GM12878 (cell line): Measurements from ENCODE around the gene TMEM120B. TPM values are rescaled to one million over a fixed set of nuclear protein-coding genes. Genes with fewer than 3 reads are reported as not detected.

Experiments
- ATAC-seq: fragments of 200-7000 bp; cut with Tn5 transposase; 3 replicates; pipeline ENCODE4 v1.9.1; 2020; ENCODE audit warnings: mild to moderate bottlenecking, moderate library complexity
- BruUV-seq: library from RNA; stranded (reverse); fragments of 400-500 nt; replicated peaks from 2 replicates; lab custom pipeline; 2021; lab: Mats Ljungman, UMichigan
- CTCF ChIA-PET: fragments of 300-600 bp; sonication (Branson Sonifier 250); formaldehyde crosslinking; extraction: SDS; loops from one replicate; lab custom pipeline; 2021; ENCODE audit warnings: inconsistent platforms; lab: Yijun Ruan, JAX
- POLR2A ChIA-PET: fragments of 350-600 bp; formaldehyde crosslinking; extraction: SDS; loops from one replicate; lab custom pipeline; 2021; ENCODE audit warnings: inconsistent platforms; lab: Charles Lee
- RAD21 ChIA-PET: fragments of 300-600 bp; sonication (Branson Sonifier 250); formaldehyde crosslinking; loops from one replicate; lab custom pipeline; 2023; ENCODE audit warnings: antibody characterized with exemption; ENCODE audit not compliant: unreplicated experiment; lab: Charles Lee
- SMC1A ChIA-PET: fragments of 300-600 bp; sonication (Branson Sonifier 250); formaldehyde crosslinking; loops from one replicate; lab custom pipeline; 2023; ENCODE audit not compliant: unreplicated experiment, uncharacterized antibody; lab: Charles Lee
- DNase-seq: peaks from one replicate; pipeline ENCODE4 v3.0.0-alpha.2; 2011; ENCODE audit warnings: low read depth, low spot score
- FAIRE-seq: peaks from 3 replicates; lab custom pipeline; 2011; peaks lifted over from hg19 to GRCh38; lab: Jason Lieb, UNC
- H2AFZ ChIP-seq: 2 replicates; pipeline ENCODE4 v1.6.0; 2011; ENCODE audit warnings: low read depth, low read length, control low read depth; ENCODE audit not compliant: control insufficient read depth
- H3K27ac ChIP-seq: 2 replicates; pipeline ENCODE4 v1.5.1; 2011; ENCODE audit warnings: control low read depth; ENCODE audit not compliant: control insufficient read depth, insufficient read depth
- H3K27me3 ChIP-seq, 2 experiments: replicated peaks in 1 of 2; 2 replicates each; pipeline versions ENCODE4 v1.6.0 to v1.6.1; 2011; ENCODE audit warnings: low read length in 1 of 2; ENCODE audit not compliant: control insufficient read depth in 2 of 2, insufficient read depth in 2 of 2
- H3K36me3 ChIP-seq, 2 experiments: 2 replicates each; pipeline ENCODE4 v1.5.1; 2011; ENCODE audit warnings: low read length in 1 of 2; ENCODE audit not compliant: control insufficient read depth in 2 of 2, insufficient read depth in 2 of 2
- H3K4me1 ChIP-seq: 2 replicates; pipeline ENCODE4 v1.6.1; 2011; ENCODE audit warnings: mild to moderate bottlenecking, low read length, moderate library complexity, mixed read lengths; ENCODE audit not compliant: control insufficient read depth, insufficient read depth
- H3K4me2 ChIP-seq: 2 replicates; pipeline ENCODE4 v1.6.0; 2011; ENCODE audit warnings: control low read depth; ENCODE audit not compliant: control insufficient read depth, insufficient read depth
- H3K4me3 ChIP-seq: fragments of 200-600 bp; sonication (generic); 2 replicates; pipeline ENCODE4 v1.5.1; 2016
- H3K79me2 ChIP-seq: 2 replicates; pipeline ENCODE4 v1.6.0; 2011; ENCODE audit warnings: low read length; ENCODE audit not compliant: control insufficient read depth, insufficient read depth
- H3K9ac ChIP-seq: 2 replicates; pipeline ENCODE4 v1.8.0; 2011; ENCODE audit warnings: low read length, control low read depth, mixed read lengths; ENCODE audit not compliant: control insufficient read depth, insufficient read depth
- H3K9me3 ChIP-seq: replicated peaks from 3 replicates; pipeline ENCODE4 v1.5.1; 2011; ENCODE audit warnings: mild to moderate bottlenecking, low read length; ENCODE audit not compliant: control insufficient read depth, insufficient read depth
- H4K20me1 ChIP-seq: 2 replicates; pipeline ENCODE4 v1.6.0; 2011; ENCODE audit not compliant: control insufficient read depth, insufficient read depth
- E2F4 ChIP-seq: IDR thresholded peaks from 2 replicates; pipeline ENCODE4 v1.6.1; 2012; ENCODE audit warnings: low read depth, low read length, improper control_type of control experiment
- KDM1A ChIP-seq: fragments of 200-600 bp; sonication (generic); IDR thresholded peaks from 2 replicates; pipeline ENCODE4 v1.6.1; 2016; ENCODE audit warnings: borderline replicate concordance
- RCOR1 ChIP-seq: conservative IDR thresholded peaks from 2 replicates; pipeline ENCODE4 v1.6.1; 2012; ENCODE audit warnings: low read depth, low read length, improper control_type of control experiment
- TAF1 ChIP-seq: IDR thresholded peaks from 2 replicates; pipeline ENCODE4 v1.6.1; 2011; ENCODE audit warnings: mild to moderate bottlenecking, low read depth, low read length, borderline replicate concordance
- TCF3 ChIP-seq: IDR thresholded peaks from 2 replicates; pipeline ENCODE4 v1.6.1; 2012; ENCODE audit warnings: low read depth, mild to moderate bottlenecking, low read length, borderline replicate concordance; ENCODE audit not compliant: insufficient read depth
- ZBTB4 ChIP-seq: fragments of 450-650 bp; formaldehyde crosslinking; IDR thresholded peaks from 2 replicates; pipeline ENCODE4 v1.4.0; 2022; ENCODE audit warnings: mild to moderate bottlenecking, moderate library complexity
- ZBTB40 ChIP-seq: fragments of 450-650 bp; IDR thresholded peaks from 2 replicates; pipeline ENCODE4 v1.6.1; 2016; ENCODE audit warnings: mild to moderate bottlenecking, moderate library complexity, borderline replicate concordance
- ZZZ3 ChIP-seq: IDR thresholded peaks from 2 replicates; pipeline ENCODE4 v1.6.1; 2011; ENCODE audit warnings: low read depth; ENCODE audit not compliant: control insufficient read depth, insufficient read length
- WGBS: methylation state at CpG from one replicate; pipeline ENCODE4 v1.1.6; 2016; ENCODE audit warnings: low lambda C conversion rate; ENCODE audit not compliant: insufficient replicate concordance, insufficient coverage; ENCODE audit errors: missing lambda C conversion rate; 5-methylcytosine and 5-hydroxymethylcytosine counted together
- in situ Hi-C: fragments of 300-500 bp; cut with MboI; formaldehyde crosslinking; loops from 9 replicates; pipeline ENCODE4 v1.14.3; 2018; ENCODE audit warnings: mixed read lengths
- intact Hi-C: fragments of 100-400 bp; cut with micrococcal nuclease; formaldehyde crosslinking; loops from one replicate; pipeline ENCODE4 v1.14.2; 2022; ENCODE audit not compliant: unreplicated experiment
- polyA plus RNA-seq, 11 experiments: library from polyadenylated mRNA; depleted of rRNA in 4 of 11; unstranded in 6 of 11; stranded (reverse) in 5 of 11; fragments of >200 nt; fragmentation: Nextera tagmentation in 4 of 11; fragmentation: Illumina TruSeq in 1 of 11; extraction: Ambion mirVana in 4 of 11; extraction: Trizol in 1 of 11; gene quantifications; 1 replicate in 1 of 11; 2 replicates in 10 of 11; pipeline versions ENCODE4 v1.2.1 to v1.2.3, GENCODE V29; 2011 to 2016; ENCODE audit warnings: inconsistent platforms in 2 of 11, missing spikeins in 2 of 11, low read depth in 1 of 11
- total RNA-seq, 4 experiments: library from RNA; depleted of rRNA in 3 of 4; stranded (reverse); fragments of >200 nt in 3 of 4; fragmentation: Illumina TruSeq in 1 of 4; extraction: Trizol in 1 of 4; gene quantifications; 2 replicates each; pipeline versions ENCODE4 v1.2.1 to v1.2.3, GENCODE V29; 2013 to 2021

The TMEM120B gene
- total and polyA plus RNA-seq, 10 of the 15 experiments (the other 5 are each of a cell fraction or from before 2014, with no cell fraction given): 4.0 to 26.2 (median 9.2) TPM

GRCh38 chr12:121688966-121689365 lies 23.6 kb upstream of the TMEM120B start:
- H3K27me3 ChIP-seq: no peaks in the 10 kb centered on the region
- no peak overlapping the region for H2AFZ ChIP-seq
- FAIRE-seq: no peak
- BruUV-seq: no TSS peak
- ChIA-PET CTCF (interaction anchor here (2.2 to 6.7 kb wide), 2 partner anchors 83 to 106 kb away, joined by 4 to 44 read pairs; partner anchors contain the start of gene RHOF), POLR2A (no interaction called here), RAD21 (interaction anchor here (0.7 to 1.3 kb wide), 2 partner anchors 103 to 105 kb away, joined by 3 read pairs; no protein-coding TSS in a partner anchor), SMC1A (interaction anchor here (2.3 kb wide), 1 partner anchor 105 kb away, joined by 9 read pairs; the partner anchor contains the start of gene RHOF)
- H3K27ac ChIP-seq: no peak overlapping the region
- no peak overlapping the region for H3K9ac ChIP-seq
- WGBS: 94% methylated on average over 3 of the region's 3 CpGs
- TF ChIP-seq TCF3: no peak
- TF ChIP-seq E2F4: no peak
- TF ChIP-seq TAF1: no peak
- TF ChIP-seq ZBTB4 (CRISPR knock-in tag): no peak
- TF ChIP-seq RCOR1: no peak
- TF ChIP-seq ZZZ3: no peak
- no peak for TF ChIP-seq ZBTB40
- TF ChIP-seq KDM1A: no peak
- no peaks in the 10 kb centered on the region for H3K79me2 ChIP-seq
- H3K4me1 ChIP-seq: no peaks in the 10 kb centered on the region; the same call in 1 of the 2 replicates
- DNase-seq: no peak
- intact Hi-C loops: loop anchor here (5.0 kb wide), 1 partner anchor 198 kb away; the partner anchor contains the start of gene PSMD9
- no peaks in the 10 kb centered on the region for H3K9me3 ChIP-seq
- H4K20me1 ChIP-seq: no peaks in the 10 kb centered on the region
- in situ Hi-C loops: no loop called here
- no peak overlapping the region for H3K4me2 ChIP-seq
- no peaks in the 10 kb centered on the region for H3K36me3 ChIP-seq
- no peak overlapping the region for H3K4me3 ChIP-seq
- no peak for ATAC-seq
